Mucosa of descending colon (tissue), 3 donors: ENCODE results near the gene SLC6A16. TPM values are rescaled to one million over a fixed set of nuclear protein-coding genes. Genes with fewer than 3 reads are reported as not detected.

Experiments
- ATAC-seq: fragments of 200-7000 bp; cut with Tn5 transposase; one replicate; pipeline ENCODE4 v1.9.1; 2020; ENCODE audit warnings: mild to moderate bottlenecking, moderate library complexity
- DNase-seq, 3 donors: peaks; one replicate each; pipeline ENCODE4 v3.0.0-alpha.2; 2020
- H3K36me3 ChIP-seq: fragments of 200-600 bp; one replicate; pipeline ENCODE4 v1.8.0; 2021; ENCODE audit warnings: low read depth, mild to moderate bottlenecking
- H3K4me1 ChIP-seq: fragments of 200-600 bp; one replicate; pipeline ENCODE4 v1.8.0; 2021; ENCODE audit warnings: low read depth, mild to moderate bottlenecking
- H3K4me3 ChIP-seq: fragments of 200-600 bp; one replicate; pipeline ENCODE4 v1.8.0; 2021; ENCODE audit warnings: mild to moderate bottlenecking
- H3K9me3 ChIP-seq: fragments of 200-600 bp; one replicate; pipeline ENCODE4 v1.8.0; 2021; ENCODE audit warnings: mild to moderate bottlenecking
- CTCF ChIP-seq: fragments of 200-600 bp; IDR thresholded peaks from one replicate; pipeline ENCODE4 v1.8.0; 2022; ENCODE audit warnings: antibody characterized with exemption, mild to moderate bottlenecking
- intact Hi-C, 2 donors: fragments of 100-400 bp; cut with DNase I in 1 of 2; cut with micrococcal nuclease in 1 of 2; formaldehyde crosslinking; loops; one replicate each; pipeline versions ENCODE4 v1.11.0 to v1.11.1; 2022; cut with DNase I, micrococcal nuclease
- total RNA-seq, 3 donors: library from RNA; stranded (reverse); fragmentation: NEBNext Ultra II Directional in 2 of 3; extraction: Animal tissue kit (Norgen Biotek cat#: 25700) in 2 of 3; gene quantifications; one replicate each; pipeline versions ENCODE4 v1.2.1 to v1.2.4, GENCODE V29; 2021 to 2023
- donor health status: DM: no; HTN: no; CAD: no; lungs with moderate emphysema.
- donor health status: DM: no; HTN: no; CAD: no.
- donor health status: DM: no; HTN: yes; CAD: no.

The SLC6A16 gene
- total RNA-seq, 3 donors from 2014 or later, result 0.36 to 3.7 (median 0.52) TPM

DNA sequence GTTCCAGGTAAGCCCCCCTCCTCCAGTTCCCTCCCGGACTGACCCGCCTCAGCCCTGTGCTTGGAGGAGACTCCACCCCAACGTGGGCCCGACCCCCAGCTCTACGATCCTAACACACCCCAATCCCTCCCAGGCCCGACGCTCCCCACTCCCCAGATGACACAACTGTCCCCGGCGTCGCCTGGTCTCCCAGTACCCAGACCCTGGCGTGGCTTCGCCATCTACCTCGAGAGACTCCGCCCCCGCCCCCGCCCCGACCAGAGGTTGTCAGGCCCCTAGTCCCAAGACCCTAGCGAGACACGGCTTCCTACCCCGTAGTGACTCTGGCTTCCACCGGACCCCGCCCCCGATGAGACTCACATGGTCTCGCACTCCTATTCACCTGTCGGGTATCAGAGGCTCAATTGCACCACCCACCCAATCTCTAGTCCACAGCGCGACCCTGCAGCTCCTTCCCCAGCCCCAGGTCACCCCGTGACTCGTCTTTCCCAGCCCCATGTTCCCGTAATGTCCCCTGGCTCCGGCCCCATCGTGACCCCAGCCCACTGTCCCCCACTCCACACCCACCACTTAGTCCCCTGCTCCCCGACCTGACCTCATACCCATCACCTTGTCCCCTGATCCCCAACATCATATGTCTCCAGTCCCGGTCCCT, 13.2 kb upstream of the SLC6A16 start:
- Histone ChIP-seq H3K4me1 (peaks cover 19% of the 10 kb centered on the region), H3K4me3 (no peak overlapping the region), H3K36me3 (no peaks in the 10 kb centered on the region), H3K9me3 (no peaks in the 10 kb centered on the region)
- TF ChIP-seq CTCF, result no peak
- DNase-seq, result no peak
- no peak for ATAC-seq
- intact Hi-C loops, result no loop called here

GRCh38 chr19:49337267-49338022, 12.5 kb upstream of the SLC6A16 start:
- peaks cover 19% of the 10 kb centered on the region for H3K4me1 ChIP-seq
- no peak overlapping the region for H3K4me3 ChIP-seq
- no peaks in the 10 kb centered on the region for H3K9me3 ChIP-seq
- intact Hi-C loops, result no loop called here
- H3K36me3 ChIP-seq, result no peaks in the 10 kb centered on the region
- DNase-seq, result no peak
- no peak for ATAC-seq
- no peak for TF ChIP-seq CTCF

- Histone ChIP-seq H3K36me3 (no peaks in the 10 kb centered on the region), H3K4me3 (no peak overlapping the region), H3K9me3 (no peaks in the 10 kb centered on the region), H3K4me1 (peaks cover 19% of the 10 kb centered on the region)
- DNase-seq (no peak), ATAC-seq (no peak)
- intact Hi-C loops, result no loop called here
- TF ChIP-seq CTCF, result no peak
These were observed 11.7 kb upstream of the SLC6A16 start for GRCh38 chr19:49336482-49337266.

DNA sequence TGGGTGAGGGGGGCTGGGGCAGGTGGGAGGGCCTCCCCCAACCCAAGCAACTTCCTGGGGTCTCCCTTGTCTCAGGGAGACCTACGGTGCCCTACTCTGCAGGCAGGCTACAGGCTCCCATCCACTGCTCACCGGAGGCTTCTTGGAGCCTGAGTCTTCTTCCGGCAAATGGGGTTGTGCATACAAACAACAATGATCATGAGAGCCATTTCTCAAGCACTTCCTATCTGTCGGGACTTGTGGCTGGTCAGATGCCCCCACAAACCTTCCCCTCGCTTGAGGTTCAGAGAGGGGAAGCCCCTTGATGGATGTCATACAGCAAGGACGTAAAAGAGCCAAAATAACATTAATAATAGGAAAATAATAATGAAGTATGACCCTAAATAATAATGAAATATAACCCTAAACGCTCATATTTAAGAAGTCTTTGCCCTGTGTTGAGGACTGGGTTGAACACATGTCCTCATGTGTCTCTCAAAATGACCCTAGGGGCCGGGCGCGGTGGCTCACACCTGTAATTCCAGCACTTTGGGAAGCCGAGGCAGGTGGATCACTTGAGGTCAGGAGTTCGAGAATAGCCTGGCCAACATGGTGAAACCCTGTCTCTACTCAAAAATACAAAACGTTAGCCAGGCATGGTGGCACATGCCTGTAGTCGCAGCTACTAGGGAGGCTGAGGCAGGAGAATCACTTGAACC, 10.9 kb upstream of the SLC6A16 start:
- no peak for TF ChIP-seq CTCF
- DNase-seq, result no peak
- Histone ChIP-seq H3K9me3 (no peaks in the 10 kb centered on the region), H3K36me3 (no peaks in the 10 kb centered on the region), H3K4me1 (peaks cover 19% of the 10 kb centered on the region), H3K4me3 (no peak overlapping the region)
- ATAC-seq, result no peak
- intact Hi-C loops, result no loop called here

DNA sequence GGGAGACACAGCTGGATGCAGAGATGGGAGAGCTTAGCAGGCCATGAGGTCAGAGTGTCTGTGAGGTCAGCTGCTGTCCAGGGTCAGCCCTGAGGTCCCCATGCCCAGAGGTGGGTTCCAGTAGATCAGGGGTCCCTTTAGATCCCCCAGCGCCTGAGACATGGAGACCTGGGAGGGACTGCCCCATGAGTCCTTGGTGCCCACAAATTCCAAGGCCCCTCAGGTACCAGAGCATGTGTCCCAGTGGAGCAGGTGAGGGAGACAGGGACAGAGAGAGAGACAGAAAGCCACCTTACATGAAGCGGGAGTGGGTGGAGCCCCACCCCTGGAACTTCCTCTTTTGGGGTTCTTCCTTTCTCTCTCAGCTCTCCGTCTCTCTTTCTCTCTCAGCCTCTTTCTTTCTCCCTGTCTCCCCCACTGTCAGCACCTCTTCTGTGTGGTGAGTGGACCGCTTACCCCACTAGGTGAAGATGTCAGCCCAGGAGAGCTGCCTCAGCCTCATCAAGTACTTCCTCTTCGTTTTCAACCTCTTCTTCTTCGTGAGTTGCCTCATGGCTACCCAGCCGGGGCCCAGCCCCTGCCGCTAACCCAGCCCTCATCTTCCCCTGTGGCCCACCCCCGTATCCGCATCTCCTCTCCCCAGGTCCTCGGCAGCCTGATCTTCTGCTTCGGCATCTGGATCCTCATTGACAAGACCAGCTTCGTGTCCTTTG, 10.2 kb upstream of the SLC6A16 start, which contains the start of gene CD37:
Gene CD37 (plus strand): TSS at position 336 of the 713 bp plus-strand sequence. CDS start 135 bp downstream, at position 471.
- Histone ChIP-seq H3K4me1 (peaks cover 16% of the 10 kb centered on the region), H3K36me3 (no peaks in the 10 kb centered on the region), H3K9me3 (no peaks in the 10 kb centered on the region), H3K4me3 (no peak within 1 kb of the TSS)
- TF ChIP-seq CTCF, result no peak
- intact Hi-C loops, result no loop called here
- DNase-seq, result peak in 1 of 3 donors; percentile 48
- peak; percentile 3 for ATAC-seq
